Measurements from ENCODE around the gene SLC1A4. TPM values are rescaled to one million over a fixed set of nuclear protein-coding genes. Genes with fewer than 3 reads are reported as not detected.

Gene SLC1A4
- total RNA-seq, 1 donor from 2014 or later = 41.4 TPM

GRCh38 chr2:65062843-65063825 lies 73.9 kb downstream of the SLC1A4 start:
- H3K36me3 Mint-ChIP-seq (ENCODE audit: low read depth, unreplicated experiment) = peaks cover 8% of the 10 kb centered on the region
- no peak for DNase-seq (ENCODE audit: low spot score)
- no peak overlapping the region for H3K4me3 Mint-ChIP-seq (ENCODE audit: unreplicated experiment)
- peaks cover 6% of the 10 kb centered on the region for H3K27me3 Mint-ChIP-seq (ENCODE audit: unreplicated experiment)
- TF ChIP-seq CTCF (IDR thresholded peaks at IDR 0.05; ENCODE audit: unreplicated experiment) = no peak
- H3K9me3 Mint-ChIP-seq (ENCODE audit: unreplicated experiment) = no peaks in the 10 kb centered on the region
- no peak overlapping the region for H3K27ac Mint-ChIP-seq (ENCODE audit: unreplicated experiment)
- H3K4me1 Mint-ChIP-seq (ENCODE audit: unreplicated experiment) = peaks cover 58% of the 10 kb centered on the region

- no peaks in the 10 kb centered on the region for H3K9me3 Mint-ChIP-seq (ENCODE audit: unreplicated experiment)
- peak overlapping the region; percentile 44 for H3K4me3 Mint-ChIP-seq (ENCODE audit: unreplicated experiment)
- peaks cover 55% of the 10 kb centered on the region for H3K4me1 Mint-ChIP-seq (ENCODE audit: unreplicated experiment)
- no peaks in the 10 kb centered on the region for H3K27me3 Mint-ChIP-seq (ENCODE audit: unreplicated experiment)
- DNase-seq (ENCODE audit: low spot score) = no peak
- TF ChIP-seq CTCF (IDR thresholded peaks at IDR 0.05; ENCODE audit: unreplicated experiment) = peak; percentile 65
- H3K27ac Mint-ChIP-seq (ENCODE audit: unreplicated experiment) = peak overlapping the region; percentile 74
- peaks cover 14% of the 10 kb centered on the region for H3K36me3 Mint-ChIP-seq (ENCODE audit: low read depth, unreplicated experiment)
Measured at GRCh38 chr2:65064728-65065552, 75.7 kb downstream of the SLC1A4 start.

- no peak for TF ChIP-seq CTCF (IDR thresholded peaks at IDR 0.05; ENCODE audit: unreplicated experiment)
- peaks cover 61% of the 10 kb centered on the region for H3K4me1 Mint-ChIP-seq (ENCODE audit: unreplicated experiment)
- H3K9me3 Mint-ChIP-seq (ENCODE audit: unreplicated experiment) = no peaks in the 10 kb centered on the region
- peak overlapping the region; percentile 76 for H3K27ac Mint-ChIP-seq (ENCODE audit: unreplicated experiment)
- H3K27me3 Mint-ChIP-seq (ENCODE audit: unreplicated experiment) = peaks cover 11% of the 10 kb centered on the region
- DNase-seq (ENCODE audit: low spot score) = no peak
- peak overlapping the region; percentile 43 for H3K4me3 Mint-ChIP-seq (ENCODE audit: unreplicated experiment)
- H3K36me3 Mint-ChIP-seq (ENCODE audit: low read depth, unreplicated experiment) = peaks cover 34% of the 10 kb centered on the region
Measured at GRCh38 chr2:65067806-65068553, 78.8 kb downstream of the SLC1A4 start.

- Mint-ChIP-seq H3K27ac (ENCODE audit: unreplicated experiment) (peak overlapping the region; percentile 95), H3K27me3 (ENCODE audit: unreplicated experiment) (peaks cover 13% of the 10 kb centered on the region), H3K4me3 (ENCODE audit: unreplicated experiment) (peak overlapping the region; percentile 71), H3K36me3 (ENCODE audit: low read depth, unreplicated experiment) (peaks cover 45% of the 10 kb centered on the region), H3K9me3 (ENCODE audit: unreplicated experiment) (no peaks in the 10 kb centered on the region), H3K4me1 (ENCODE audit: unreplicated experiment) (peaks cover 65% of the 10 kb centered on the region)
- TF ChIP-seq CTCF (IDR thresholded peaks at IDR 0.05; ENCODE audit: unreplicated experiment) = no peak
- no peak for DNase-seq (ENCODE audit: low spot score)
Measured at GRCh38 chr2:65069439-65069824, 80.2 kb downstream of the SLC1A4 start.
